SKM-1 treated with dmso at 0.1 percent for 144 hours (cell line): Measurements from ENCODE around the gene TYW3.
"Not testable (repeated sequence)": the region's sequence is repeated elsewhere in the genome, so short reads cannot be mapped to it uniquely, and the experiment has no call there.

Source experiments
- DNase-seq: peaks from one replicate; lab custom pipeline; 2025; ENCODE audit not compliant: unreplicated experiment; lab: John Stamatoyannopoulos, UW

The TYW3 gene

DNA sequence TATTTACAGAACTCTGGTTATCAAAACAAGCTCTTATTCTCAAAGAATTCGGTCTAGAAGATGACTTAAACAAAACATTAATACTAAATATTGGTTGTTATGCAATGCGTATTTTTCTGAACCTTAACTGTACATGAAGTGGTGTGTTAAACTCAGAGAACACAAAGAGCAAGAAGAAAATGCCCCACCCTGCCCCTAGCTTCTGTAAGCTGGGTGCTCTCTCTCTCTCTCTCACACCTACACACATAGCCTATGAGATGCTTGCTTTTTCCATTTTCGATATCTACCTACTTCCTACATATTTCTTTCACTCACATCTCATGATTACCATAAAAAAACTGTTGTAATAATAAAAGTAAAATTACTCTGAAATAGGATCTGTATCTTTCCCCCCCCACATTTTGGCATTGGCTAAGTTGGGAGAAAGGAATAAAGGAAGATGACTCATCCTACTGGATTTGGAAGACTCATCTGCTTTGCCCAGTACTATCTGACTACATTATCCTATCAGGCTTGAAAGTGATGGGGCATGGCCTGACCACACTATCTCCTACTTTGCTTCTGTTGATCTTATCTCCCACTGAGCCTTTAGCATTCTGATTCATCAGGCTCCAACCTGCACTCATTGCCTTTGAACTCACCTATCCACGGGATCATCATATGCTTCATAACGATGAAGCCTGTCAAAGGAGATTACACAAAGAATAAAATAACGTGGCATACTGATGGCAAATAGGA, 3.0 kb upstream of the TYW3 start:
- no peak for DNase-seq

DNA sequence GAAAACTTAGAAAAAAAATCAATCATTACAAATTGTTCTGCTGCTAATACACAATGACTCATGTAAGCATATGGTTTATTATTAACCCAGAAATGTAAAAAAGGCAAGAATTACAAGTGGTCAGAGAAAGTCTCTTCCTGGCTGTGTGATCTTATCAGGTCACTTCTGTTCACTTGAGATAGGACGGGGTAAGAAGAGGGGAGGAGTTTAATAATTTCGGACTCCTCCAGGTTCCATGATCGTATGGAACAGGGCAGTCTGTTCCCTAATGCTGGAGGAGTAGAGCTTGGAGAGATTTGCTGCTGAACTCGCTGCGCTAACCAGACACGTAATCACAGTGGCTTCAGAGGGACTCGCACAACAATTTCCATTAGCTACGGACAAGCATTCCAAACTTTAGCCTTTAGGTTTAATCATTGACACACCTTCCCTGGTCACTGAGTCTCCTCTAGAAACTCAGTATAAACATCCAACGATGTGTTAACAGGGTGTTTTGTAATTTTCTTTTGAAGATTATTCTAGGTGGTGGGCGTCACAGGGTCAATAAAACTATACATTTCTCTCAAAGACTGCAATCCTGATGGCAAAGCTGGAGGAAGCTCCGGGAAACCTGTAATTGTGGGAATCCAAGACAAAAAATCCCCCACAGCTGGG, 1.4 kb upstream of the TYW3 start:
- no peak for DNase-seq

DNA sequence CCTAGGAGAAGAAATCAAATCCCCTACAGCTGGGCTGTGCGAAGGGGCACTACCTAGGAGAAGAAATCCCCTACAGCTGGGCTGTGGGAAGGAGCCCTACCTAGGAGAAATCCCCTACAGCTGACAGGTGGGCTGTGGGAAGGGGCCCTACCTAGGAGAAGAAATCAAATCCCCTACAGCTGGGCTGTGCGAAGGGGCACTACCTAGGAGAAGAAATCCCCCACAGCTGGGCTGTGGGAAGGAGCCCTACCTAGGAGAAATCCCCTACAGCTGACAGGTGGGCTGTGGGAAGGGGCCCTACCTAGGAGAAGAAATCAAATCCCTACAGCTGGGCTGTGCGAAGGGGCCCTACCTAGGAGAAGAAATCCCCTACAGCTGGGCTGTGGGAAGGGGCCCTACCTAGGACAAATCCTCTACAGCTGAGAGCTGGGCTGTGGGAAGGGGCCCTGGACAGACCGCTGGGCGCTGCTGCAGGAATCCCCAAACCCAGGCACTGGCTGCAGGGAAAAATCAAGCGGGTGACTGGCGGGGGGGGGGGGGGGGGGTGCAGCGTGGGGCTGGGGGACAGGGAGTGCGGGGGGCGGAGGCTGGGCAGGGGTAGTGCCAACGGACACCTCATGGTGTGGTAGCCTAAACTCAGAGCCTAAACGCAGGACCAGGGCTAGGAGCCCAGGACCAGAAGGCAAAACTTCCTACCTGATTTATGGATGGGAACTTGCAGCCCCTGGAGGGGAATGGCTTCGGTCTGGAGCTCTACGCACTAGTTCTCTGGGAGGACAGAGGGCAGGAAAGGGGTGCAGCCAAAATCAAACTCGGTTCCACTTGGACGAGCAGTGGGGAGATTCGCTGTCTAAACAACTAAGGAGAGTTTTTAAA, 643 bp upstream of the TYW3 start:
- DNase-seq, result not testable (repeated sequence)

DNA sequence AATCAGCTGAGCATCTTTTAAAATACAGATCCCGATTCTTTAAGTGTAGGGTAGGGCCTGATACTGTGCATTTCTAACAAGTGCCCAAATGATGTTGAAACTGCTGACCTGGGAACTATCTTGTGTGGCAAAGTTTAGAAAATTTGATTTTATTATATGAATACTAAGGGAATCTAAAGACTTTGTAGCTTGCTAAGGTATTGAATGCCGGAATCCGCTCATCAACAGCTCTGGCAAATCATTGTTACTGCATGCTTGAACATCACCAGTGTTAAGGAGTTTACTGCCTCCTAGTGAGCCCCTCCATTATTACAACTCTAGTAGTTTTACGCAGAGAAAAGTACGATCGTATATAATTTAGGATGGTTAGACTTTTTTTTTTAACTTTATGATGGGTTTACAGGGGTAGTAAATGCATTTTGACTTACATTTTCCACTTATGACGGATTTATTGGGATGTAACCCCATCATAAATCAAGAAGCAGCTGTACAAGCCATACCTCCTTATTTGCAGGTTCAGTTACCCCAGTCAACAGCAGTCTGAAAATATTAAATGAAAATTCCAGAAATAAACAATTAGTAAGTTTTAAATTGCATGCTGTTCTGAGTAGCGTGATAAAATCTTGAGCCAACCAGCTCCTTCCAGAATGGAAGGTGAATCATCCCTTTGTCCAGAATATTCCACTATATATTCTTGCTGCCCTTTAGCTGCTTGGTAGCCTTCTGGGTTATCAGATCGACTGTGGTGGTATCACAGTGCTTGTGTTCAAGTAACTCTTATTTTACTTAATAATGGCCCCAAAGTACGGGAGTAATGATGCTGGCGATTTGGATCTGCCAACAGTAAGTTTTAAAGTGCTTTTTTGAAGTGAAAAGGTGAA, 892 bp downstream of the TYW3 start:
- peak; percentile 77 for DNase-seq

DNA sequence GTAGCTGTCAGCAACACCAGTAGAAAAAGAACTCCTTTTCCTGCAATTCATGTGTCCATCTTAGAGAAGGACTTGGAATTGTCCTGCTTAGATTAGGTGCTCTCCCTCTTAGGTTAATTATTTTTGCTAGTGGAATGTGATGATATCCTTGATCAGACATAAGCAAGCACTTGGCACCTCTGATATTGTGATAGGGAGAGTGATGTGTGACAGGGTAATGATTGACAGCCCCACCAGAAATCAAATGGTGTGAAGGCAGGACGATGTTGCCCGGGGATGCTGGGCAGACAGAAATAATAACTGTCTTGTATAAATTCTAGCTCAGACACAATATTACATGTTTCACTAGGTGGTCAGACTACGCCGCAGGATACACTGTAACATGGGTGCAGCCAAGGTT, 4.4 kb downstream of the TYW3 start:
- no peak for DNase-seq

DNA sequence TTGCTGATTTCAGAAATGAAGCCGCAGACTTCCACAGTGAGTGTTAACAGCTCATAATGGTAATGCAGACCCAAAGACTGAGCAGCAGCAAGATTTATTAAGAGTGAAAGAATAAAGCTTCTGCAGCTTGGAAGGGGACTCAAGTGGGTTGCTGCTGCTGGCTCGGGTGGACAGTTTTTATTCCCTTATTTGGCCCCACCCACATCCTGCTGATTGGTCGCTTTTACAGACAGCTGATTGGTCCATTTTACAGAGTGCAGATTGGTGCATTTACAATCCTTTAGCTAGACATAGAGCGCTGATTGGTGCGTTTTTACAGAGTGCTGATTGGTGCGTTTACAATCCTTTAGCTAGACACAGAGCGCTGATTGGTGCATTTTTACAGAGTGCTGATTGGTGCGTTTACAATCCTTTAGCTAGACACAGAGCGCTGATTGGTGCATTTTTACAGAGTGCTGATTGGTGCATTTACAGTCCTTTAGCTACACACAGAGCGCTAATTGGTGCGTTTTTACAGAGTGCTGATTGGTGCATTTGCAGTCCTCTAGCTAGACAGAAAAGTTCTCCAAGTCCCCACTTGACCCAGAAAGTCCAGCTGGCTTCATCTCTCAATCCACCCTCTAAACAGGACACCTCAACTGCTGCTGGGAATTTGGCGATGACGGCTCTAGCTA, 7.5 kb downstream of the TYW3 start:
- not testable (repeated sequence) for DNase-seq

DNA sequence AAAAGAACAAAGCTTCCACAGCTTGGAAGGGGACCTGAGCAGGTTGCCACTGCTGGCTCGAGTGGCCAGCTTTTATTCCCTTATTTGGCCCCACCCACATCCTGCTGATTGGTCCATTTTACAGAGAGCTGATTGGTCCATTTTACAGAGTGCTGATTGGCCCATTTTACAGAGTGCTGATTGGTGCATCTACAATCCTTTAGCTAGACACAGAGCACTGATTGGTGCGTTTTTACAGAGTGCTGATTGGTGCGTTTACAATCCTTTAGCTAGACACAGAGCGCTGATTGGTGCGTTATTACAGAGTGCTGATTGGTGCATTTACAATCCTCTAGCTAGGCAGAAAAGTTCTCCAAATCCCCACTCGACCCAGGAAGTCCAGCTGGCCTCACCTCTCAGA, 12.3 kb downstream of the TYW3 start:
- DNase-seq, result not testable (repeated sequence)

DNA sequence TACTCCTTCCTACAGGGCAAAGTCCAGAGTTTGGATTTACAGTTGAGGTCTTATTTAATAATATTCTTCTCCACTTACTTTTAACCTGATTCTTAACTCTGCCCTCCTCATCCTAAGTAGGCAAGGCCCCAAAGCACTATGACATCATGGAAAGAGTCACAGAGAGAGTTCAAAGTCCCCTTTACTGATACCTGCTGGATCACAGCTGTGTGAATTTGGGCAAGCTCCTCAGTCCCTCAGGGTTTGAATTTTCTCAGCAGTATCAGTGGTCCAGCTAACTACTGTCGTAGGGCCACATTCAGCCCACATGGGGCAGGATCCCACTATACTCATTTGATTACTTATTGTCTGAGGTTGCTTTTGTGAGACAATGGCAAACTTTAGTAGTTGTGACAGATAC, 16.0 kb downstream of the TYW3 start:
- DNase-seq, result no peak

DNA sequence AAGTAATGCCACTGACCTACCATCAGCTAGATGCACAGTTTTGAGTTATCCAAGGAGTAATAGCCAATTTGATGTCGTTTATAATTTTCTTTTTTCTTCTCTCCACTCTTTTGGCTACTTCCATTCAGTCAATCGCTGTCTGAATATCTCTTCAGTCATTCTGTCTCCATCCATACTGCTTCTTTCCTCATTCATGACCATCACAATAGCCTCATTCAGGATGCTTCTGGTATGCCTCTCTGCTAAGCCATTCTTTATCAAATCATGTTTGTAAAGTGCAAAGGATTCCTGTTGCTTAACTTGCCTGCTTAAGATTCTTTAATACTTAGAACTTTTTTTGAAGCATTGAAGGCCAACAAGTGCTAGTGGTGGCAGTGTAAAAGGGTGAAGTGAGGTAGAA, 20.2 kb downstream of the TYW3 start:
- DNase-seq, result no peak

DNA sequence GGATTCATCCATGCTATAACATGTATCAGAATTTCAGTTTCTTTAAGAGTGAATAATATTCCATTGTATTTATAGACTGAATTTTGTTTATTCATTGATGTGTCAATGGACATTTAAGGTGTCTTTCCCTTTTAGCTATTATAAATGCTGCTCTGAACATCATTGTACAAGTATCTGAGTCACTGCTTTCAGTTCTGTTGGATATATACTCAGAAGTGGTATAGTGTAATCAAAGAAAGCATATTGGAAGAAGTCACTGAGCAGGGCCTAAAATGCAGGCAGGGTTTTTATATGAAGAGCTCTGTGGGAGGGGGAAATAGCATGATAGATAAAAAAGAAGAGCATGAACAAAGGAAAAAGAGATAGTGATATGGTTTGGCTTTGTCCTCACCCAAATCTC, 22.5 kb downstream of the TYW3 start:
- DNase-seq, result no peak

DNA sequence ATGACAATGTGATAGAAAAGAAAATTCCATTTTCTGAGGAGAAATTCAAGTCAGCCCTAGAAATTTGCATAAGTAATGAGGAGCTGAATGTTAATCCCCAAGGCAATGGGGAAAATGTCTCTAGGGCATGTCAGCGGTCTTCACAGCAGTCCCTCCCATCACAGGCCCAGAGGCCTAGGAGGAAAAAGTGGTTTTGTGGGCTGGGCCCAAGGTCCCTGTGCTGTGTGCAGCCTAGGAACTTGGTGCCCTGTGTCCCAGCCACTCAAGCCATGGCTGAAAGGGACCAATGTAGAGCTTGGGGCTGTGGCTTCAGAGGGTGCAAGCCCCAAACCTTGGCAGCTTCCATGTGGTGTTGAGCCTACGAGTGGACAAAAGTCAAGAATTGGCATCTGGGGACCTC, 23.7 kb downstream of the TYW3 start:
- DNase-seq, result not testable (repeated sequence)

DNA sequence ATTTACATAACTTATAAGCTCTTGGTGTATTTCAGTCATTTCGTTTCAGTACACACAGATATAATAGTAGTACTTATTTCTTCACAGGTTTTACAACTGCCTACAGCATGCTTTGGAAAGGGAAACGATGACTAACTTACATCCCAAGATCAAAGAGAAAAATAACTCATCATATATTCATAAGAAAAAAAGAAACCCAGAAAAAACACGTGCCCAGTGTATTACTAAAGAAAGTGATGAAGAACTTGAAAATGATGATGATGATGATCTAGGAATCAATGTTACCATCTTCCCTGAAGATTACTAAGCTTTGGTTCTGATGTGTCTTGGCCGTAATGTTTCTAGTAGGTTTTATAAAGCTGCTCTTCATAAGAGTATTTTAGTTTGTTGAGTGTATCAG, 30.9 kb downstream of the TYW3 start:
- DNase-seq, result no peak

DNA sequence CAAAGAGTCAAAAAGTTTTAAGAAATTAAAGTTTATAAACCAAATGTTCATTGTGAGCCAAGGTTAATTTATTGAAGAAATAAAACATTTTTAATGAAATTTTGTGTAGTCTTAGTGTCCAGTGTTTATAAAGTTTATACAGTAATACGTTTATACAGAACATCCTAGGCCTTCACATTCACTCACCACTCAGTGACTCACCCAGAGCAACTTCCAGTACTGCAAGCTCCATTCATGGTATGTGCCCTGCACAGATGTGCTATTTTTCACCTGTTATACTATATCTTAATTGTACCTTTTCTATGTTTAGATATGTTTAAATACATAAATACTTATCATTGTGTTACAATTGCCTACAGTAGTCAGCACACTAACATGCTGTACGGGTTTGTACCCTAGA, 33.6 kb downstream of the TYW3 start:
- no peak for DNase-seq

DNA sequence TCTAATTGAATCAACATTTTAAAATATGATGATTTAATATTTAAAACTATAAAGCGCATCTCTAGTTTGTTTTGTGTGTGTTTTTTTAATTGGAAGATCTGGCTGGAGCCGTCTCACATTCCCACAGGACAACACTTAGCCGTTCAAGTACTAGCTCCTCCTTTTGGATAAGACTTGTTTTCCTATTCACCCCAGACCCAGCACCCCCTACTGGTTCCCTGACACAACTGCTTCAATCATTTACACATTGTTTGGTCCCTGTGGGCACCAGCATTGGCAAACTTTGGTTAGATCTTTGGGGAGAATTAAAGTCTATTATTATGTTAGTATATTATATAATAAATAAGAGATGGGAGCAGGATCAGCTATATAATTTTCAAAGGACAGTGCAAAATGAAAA, 34.5 kb downstream of the TYW3 start:
- DNase-seq, result no peak

DNA sequence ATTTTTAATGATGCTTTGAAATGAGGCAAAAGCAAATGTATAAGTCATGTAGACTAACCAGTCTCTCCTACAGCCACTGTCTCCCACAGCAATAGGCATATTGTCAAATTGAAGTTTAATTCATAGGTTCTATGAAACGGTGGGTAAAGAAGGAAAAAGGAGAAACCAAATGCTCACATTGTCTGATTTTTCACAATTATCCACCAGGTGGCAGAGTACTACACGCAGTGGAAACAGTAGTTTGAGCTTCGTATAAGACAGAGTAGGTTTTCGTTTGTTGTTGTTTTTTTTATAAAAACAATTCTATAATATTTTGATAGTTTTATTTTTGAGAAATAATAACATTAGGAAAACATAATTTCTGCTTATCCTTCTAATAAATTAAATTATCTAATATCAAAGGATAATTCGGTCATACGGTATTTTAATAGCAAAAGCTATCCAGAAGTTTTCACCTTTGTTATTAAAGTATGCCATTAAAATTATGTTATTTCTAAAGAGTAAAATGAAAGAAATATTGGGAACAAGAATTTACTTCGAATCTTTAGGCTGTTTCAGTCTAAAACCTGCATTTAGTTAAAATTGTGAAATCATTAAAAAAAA, 39.1 kb downstream of the TYW3 start:
- DNase-seq, result peak; percentile 44

DNA sequence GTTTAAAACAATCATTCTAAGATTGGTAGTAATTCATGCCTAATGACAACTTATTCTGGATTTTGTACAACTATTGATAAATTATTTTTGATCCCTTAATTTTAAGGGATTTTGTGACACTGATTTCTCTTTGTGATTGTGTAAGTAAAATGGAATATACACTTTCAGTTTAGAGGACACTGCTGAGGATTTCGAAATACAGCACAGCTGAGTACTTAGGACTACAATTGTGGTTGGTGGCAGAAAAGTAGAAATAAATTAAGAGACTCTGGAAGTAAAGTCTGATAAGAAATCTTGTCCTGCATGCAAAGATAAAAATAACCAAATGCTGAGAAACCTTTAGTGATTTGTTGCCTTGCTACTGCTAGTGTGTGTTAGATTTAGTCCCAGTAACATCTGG, 40.0 kb downstream of the TYW3 start:
- DNase-seq, result peak; percentile 7

DNA sequence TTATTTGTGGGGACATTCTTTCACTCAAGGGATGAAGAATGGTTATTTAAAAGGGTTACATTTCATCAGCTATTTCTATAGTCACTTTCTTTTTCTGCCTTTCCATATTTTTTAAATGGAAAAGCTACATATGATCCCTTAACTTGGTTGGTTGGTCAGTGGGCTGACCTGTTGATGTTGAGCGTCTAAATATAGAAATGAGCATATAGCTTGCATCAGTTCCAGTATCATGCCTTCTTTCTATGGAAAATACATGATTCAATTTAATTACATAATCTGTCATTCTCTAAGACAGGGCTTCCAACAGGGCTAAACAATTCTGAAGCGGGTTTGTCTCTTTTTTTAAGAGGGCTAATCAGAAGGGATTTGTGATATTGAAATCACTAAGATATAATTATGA, 40.6 kb downstream of the TYW3 start:
- no peak for DNase-seq

DNA sequence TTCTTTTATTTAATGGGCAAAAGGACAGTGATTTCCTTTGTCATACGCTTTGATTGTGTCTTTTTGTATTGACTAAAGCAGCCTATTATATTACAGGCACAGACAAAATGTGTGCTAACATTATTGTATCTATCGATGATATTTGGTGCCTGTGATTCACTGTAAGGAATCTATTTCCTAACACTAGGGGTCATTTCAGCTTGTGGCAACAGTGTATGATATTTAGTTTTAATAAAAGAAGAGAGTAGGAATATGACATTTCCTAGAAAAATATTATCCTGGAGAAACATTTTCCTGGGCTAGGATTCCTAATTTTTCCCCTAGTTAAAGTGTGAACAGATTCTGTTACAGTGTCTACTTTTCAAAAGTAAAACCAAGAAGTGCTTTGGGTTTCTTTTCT, 42.8 kb downstream of the TYW3 start:
- DNase-seq, result no peak

DNA sequence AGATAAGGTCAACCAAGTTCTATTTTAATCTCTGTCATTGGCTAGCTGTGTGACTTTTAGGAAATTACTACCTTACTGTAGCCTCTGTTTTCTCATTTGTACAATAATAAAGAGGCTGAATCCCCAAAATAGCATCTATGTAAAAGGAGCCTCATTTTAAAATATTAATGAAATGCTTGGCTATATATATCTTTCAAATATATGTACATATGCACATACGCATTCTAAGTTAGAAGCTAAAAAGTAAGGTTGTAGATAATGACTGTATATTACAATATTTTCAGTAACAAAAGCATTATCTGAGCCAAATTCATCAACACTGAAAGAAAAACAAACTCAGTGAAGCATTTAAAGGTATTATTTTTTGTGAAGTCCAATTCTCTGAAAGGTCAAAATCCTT, 44.6 kb downstream of the TYW3 start:
- no peak for DNase-seq

DNA sequence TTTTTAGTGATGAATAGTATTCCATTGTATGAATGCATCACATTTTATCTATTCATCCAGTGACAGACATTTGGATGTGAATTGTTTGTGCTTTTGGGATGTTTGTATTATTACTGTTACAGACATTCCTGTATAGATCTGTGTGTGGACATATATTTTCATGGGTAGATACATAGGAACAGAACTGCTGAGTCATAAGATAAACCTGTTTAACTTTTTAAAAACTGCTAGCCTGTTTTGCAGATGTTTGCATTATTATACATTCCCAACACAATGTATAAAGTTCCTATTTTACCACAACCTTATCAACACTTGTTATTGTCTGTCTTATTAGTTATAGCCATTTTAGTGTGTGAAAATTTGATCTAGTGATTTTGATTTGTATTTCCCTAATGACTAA, 46.8 kb downstream of the TYW3 start:
- no peak for DNase-seq
